ENCODE measurements around the gene PRDM8.

- TF ChIP-seq CTCF (IDR thresholded peaks at IDR 0.05; ENCODE audit: low read depth, low read length) (no peak), MYC (IDR thresholded peaks at IDR 0.05; ENCODE audit: low read depth, low read length) (no peak), POLR2A (IDR thresholded peaks at IDR 0.05; ENCODE audit: extremely low read depth, insufficient read length) (no peak)
Measured at GRCh38 chr4:80199004-80199560, 1.8 kb downstream of the PRDM8 start.

Data from NB4 (cell line).